Calu3 (cell line): Measurements from ENCODE around the gene MLLT3. TPM values are rescaled to one million over a fixed set of nuclear protein-coding genes. Genes with fewer than 3 reads are reported as not detected.

Experiments used
- BruUV-seq: library from RNA; stranded (reverse); fragments of 400-500 nt; replicated peaks from 2 replicates; lab custom pipeline; 2021; lab: Mats Ljungman, UMichigan
- CTCF ChIA-PET: fragments of 300-600 bp; sonication (Branson Sonifier 250); formaldehyde crosslinking; loops from one replicate; lab custom pipeline; 2022; ENCODE audit warnings: antibody characterized with exemption; lab: Charles Lee
- DNase-seq: peaks from one replicate; pipeline ENCODE4 v3.0.0; 2022
- H3K27ac Mint-ChIP-seq: one replicate; pipeline ENCODE4 v1.8.0; 2022; ENCODE audit warnings: mixed read lengths; ENCODE audit not compliant: unreplicated experiment
- H3K27me3 Mint-ChIP-seq: one replicate; pipeline ENCODE4 v1.8.0; 2022; ENCODE audit warnings: mixed read lengths; ENCODE audit not compliant: unreplicated experiment
- H3K36me3 Mint-ChIP-seq: one replicate; pipeline ENCODE4 v1.8.0; 2022; ENCODE audit warnings: mild to moderate bottlenecking, moderate library complexity, mixed read lengths; ENCODE audit not compliant: insufficient read depth, unreplicated experiment
- H3K4me1 Mint-ChIP-seq: one replicate; pipeline ENCODE4 v1.8.0; 2022; ENCODE audit warnings: mild to moderate bottlenecking, low read depth, mixed read lengths; ENCODE audit not compliant: unreplicated experiment
- H3K4me3 Mint-ChIP-seq: one replicate; pipeline ENCODE4 v1.8.0; 2022; ENCODE audit warnings: mild to moderate bottlenecking, low read depth, moderate library complexity, mixed read lengths; ENCODE audit not compliant: unreplicated experiment
- H3K9me3 Mint-ChIP-seq: one replicate; pipeline ENCODE4 v1.8.0; 2022; ENCODE audit warnings: low read depth, mixed read lengths; ENCODE audit not compliant: unreplicated experiment
- CTCF ChIP-seq: fragments of 200-600 bp; IDR thresholded peaks from one replicate; pipeline ENCODE4 v1.8.0; 2022; ENCODE audit warnings: antibody characterized with exemption; ENCODE audit not compliant: unreplicated experiment
- intact Hi-C: fragments of 100-400 bp; cut with micrococcal nuclease; formaldehyde crosslinking; loops from one replicate; pipeline ENCODE4 v1.10.0; 2022; ENCODE audit not compliant: unreplicated experiment
- total RNA-seq: library from RNA; stranded (reverse); gene quantifications from 2 replicates; pipeline ENCODE4 v1.2.3, GENCODE V29; 2022

Gene MLLT3
- total RNA-seq, 1 experiment from 2014 or later: 23.1 TPM

GRCh38 chr9:20486552-20486951 is 135.7 kb downstream of the MLLT3 start:
- no peak for TF ChIP-seq CTCF
- H3K4me1 Mint-ChIP-seq: no peaks in the 10 kb centered on the region
- CTCF ChIA-PET: no interaction called here
- no peak overlapping the region for H3K27ac Mint-ChIP-seq
- H3K36me3 Mint-ChIP-seq: no peaks in the 10 kb centered on the region
- DNase-seq: no peak
- intact Hi-C loops: no loop called here
- BruUV-seq: no TSS peak
- peaks cover under 1% of the 10 kb centered on the region for H3K9me3 Mint-ChIP-seq
- no peak overlapping the region for H3K4me3 Mint-ChIP-seq
- no peaks in the 10 kb centered on the region for H3K27me3 Mint-ChIP-seq

GRCh38 chr9:20481437-20481836 is 140.9 kb downstream of the MLLT3 start:
- CTCF ChIA-PET: no interaction called here
- no peak overlapping the region for H3K4me3 Mint-ChIP-seq

GRCh38 chr9:20480249-20480648 is 142.1 kb downstream of the MLLT3 start:
- no peaks in the 10 kb centered on the region for H3K36me3 Mint-ChIP-seq
- no peak overlapping the region for H3K4me3 Mint-ChIP-seq
- CTCF ChIA-PET: no interaction called here
- H3K27ac Mint-ChIP-seq: no peak overlapping the region
- peaks cover 2% of the 10 kb centered on the region for H3K9me3 Mint-ChIP-seq
- no peaks in the 10 kb centered on the region for H3K27me3 Mint-ChIP-seq
- no peaks in the 10 kb centered on the region for H3K4me1 Mint-ChIP-seq
- intact Hi-C loops: no loop called here
- TF ChIP-seq CTCF: no peak
- no TSS peak for BruUV-seq
- DNase-seq: no peak

More at GRCh38 chr9:20481437-20481836, 140.9 kb downstream of the MLLT3 start:
- H3K4me1 Mint-ChIP-seq: no peaks in the 10 kb centered on the region
- no TSS peak for BruUV-seq
- no peak overlapping the region for H3K27ac Mint-ChIP-seq
- intact Hi-C loops: no loop called here
- H3K9me3 Mint-ChIP-seq: peaks cover 2% of the 10 kb centered on the region
- DNase-seq: no peak
- H3K36me3 Mint-ChIP-seq: no peaks in the 10 kb centered on the region
- no peak for TF ChIP-seq CTCF
- H3K27me3 Mint-ChIP-seq: no peaks in the 10 kb centered on the region

- Mint-ChIP-seq H3K4me3 (no peak overlapping the region), H3K9me3 (peaks cover 2% of the 10 kb centered on the region), H3K27ac (no peak overlapping the region), H3K36me3 (no peaks in the 10 kb centered on the region), H3K4me1 (no peaks in the 10 kb centered on the region), H3K27me3 (no peaks in the 10 kb centered on the region)
- TF ChIP-seq CTCF: no peak
- intact Hi-C loops: no loop called here
- CTCF ChIA-PET: no interaction called here
- DNase-seq: no peak
- BruUV-seq: no TSS peak
Observed at GRCh38 chr9:20479419-20480155, 142.7 kb downstream of the MLLT3 start.
